ACHN (cell line): ENCODE measurements around the gene FANCF.

Experiments used
- DNase-seq: peaks from one replicate; pipeline ENCODE4 v3.0.0-alpha.2; 2015
- in situ Hi-C: cut with HindIII; loops from 2 replicates; pipeline ENCODE4 v1.10.0; 2017; ENCODE audit warnings: low sequenced_read_pairs, low pct_ligation_motif_present, low pct_unique_long_range_greater_than_20kb

The FANCF gene

DNA sequence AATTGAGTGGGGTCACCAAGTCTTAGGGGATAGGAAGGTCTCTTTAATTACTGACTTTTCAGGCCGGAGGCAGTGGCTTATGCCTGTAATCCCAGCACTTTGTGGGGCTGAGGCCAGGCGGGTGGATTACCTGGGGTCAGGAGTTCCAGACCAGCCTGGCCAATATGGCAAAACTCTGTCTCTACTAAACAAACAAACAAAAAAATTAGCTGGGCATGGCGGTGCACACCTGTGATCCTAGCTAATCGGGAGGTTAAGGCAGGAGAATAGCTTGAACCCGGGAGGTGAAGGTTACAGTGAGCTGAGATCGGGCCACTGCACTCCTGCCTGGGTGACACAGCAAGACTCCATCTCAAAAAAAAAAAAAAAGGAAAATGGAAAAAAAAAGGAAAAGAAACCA, 1.8 kb upstream of the FANCF start:
- DNase-seq, result no peak
- in situ Hi-C loops, result no loop called here

DNA sequence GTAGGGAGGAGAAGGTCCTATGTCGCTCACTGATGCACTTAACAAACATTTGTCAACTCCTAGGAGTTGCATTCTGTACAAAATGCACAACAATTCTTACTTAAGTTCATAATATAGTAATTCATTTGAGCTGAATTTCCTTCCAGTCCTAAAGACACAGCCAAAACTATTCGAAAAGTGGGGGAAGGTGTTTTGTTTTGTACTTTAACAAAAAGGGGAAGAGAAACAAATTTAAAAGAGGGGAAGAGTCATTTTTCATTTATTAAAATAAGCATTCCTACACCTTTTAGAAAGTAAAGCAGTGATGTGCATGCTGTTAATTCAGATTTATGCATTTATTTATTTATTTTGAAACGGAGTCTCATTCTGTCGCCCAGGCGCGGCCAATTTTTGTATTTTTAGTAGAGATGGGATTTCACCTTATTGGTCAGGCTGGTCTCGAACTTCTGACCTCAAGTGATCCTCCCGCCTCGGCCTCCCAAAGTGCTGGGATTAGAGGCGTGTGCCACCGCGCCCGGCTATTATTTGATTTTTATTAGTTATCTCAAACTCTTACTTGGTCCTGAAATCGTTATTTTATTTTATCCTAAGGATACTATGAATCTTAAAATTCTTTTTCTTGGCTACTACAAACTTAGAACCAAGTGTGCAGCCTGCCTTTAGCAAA, 1.1 kb upstream of the FANCF start:
- in situ Hi-C loops, result no loop called here
- DNase-seq, result no peak

DNA sequence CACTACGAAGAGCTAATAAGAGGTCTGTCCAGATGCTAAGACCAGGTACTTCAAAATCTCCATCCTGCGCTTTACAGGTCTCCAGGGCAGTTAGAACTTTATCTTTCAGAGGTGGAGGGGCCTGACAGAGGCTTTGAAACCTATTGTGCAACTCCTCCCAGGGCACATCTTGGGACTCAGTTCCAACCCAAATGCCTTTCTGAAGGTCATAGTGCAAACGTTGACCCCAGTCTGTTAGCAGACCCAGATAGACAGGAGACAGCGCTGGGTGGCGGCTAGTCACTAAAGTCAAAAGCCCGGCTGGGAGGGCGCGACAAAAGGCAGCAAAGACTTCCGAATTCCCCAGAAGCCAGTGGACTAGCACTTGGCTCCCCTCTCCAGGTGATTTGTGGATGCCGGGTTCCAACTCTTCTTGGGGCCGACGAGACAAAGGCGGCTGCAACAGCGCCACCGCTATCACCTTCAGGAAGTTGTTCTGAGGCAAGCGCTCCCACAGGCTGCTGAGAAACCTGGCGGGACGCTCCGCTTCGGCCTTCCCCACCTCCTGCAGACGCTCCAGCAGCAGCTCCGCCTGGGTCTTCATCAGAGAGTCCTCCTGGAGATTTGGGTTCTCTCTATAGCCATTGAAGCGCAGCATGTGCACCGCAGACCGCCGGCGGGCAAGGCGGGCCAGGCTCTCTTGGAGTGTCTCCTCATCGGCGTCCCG, 728 bp downstream of the FANCF start:
- in situ Hi-C loops, result no loop called here
- peak; percentile 70 for DNase-seq

DNA sequence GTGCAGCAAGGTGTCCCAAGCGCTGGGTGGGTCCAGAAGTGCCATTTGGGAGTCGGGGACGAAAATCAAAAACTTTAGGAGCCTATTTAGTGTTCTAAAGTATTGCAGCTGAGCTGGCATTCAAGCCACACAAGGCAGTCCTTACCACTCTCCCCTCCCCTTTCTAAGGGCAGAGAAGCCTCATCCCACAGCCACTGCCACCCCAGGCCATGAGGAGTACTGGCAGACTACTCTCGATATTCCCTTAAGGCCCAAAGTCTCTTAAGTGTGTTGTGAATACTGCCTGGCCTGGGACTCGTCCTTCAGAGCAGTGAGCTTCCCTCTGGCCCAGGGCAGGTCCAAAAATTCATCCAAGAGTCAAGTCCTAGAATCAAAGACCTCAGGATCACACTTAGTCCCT, 7.8 kb downstream of the FANCF start:
- in situ Hi-C loops, result no loop called here
- no peak for DNase-seq

DNA sequence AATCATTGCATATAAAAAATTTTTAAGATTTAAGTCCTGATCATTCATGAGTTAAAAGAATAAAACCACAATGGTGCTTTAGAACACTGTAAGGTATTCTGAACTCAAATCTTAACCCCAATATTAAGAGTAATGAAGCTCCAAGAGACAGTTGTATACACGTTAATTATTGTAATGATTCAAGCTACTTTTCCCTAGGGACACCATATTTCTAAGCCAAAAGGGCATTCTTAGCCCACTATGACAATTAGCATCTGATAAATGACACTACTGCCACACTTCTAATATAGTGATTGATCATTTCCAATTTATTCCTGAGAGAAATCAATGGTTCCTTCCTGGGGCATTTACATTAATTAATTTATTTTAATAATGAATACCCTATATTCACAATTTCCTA, 21.7 kb downstream of the FANCF start:
- no peak for DNase-seq
- in situ Hi-C loops, result no loop called here

DNA sequence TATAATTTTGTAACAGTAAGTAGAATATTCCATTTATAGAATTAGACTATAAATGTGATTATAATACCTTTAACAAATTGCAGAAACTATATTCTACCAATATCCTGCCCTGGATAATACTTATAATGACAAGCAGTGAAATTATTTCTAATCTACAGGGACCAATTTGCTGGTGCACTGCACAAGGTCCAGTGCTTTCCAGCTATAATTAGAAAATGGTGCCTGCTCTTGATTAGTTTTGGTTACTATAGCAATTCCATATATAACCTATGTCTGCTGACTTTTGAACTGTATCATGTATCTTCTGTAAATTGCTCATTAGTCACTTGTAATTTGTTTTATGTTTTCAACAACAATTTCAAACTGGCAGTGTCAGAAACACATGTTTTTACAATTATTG, 23.1 kb downstream of the FANCF start:
- in situ Hi-C loops, result no loop called here
- no peak for DNase-seq

DNA sequence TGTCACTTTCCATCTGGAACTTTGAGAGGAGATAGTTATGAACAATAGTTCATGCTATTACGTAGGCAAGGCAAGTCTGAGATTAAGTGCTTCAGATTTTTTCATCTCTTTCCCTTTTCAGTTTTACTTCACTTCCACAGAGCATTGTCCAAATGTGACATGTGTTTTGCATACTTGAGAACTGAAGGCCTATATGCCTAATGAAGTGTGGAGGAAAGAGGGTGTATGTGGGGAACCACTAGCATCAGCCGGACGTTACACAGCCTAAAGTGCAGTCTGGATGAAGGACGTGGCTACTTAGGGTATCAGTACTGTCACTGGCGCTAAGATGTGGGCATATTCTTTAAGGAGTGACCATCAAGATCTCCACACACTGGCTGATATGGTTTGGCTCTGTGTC, 26.2 kb downstream of the FANCF start:
- DNase-seq, result no peak
- in situ Hi-C loops, result no loop called here

DNA sequence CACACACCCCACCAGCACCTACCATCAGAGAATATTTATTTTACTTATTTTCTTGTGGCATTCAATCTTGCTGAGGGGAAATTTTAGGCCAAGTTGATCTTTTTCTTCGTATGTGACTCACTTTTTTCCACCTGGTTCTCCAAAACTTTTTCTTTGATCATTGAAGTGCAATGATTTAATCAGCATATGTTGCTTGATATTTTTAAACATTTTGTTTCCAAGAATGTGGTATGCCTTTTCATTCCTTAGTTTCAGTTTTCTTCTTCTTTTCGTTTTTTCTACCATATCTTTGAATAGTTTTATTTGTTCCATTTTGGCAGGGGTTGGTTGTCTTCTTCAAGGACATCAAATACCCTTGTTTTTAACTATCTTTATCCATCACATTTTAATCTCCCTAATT, 28.6 kb downstream of the FANCF start:
- in situ Hi-C loops, result no loop called here
- DNase-seq, result no peak

DNA sequence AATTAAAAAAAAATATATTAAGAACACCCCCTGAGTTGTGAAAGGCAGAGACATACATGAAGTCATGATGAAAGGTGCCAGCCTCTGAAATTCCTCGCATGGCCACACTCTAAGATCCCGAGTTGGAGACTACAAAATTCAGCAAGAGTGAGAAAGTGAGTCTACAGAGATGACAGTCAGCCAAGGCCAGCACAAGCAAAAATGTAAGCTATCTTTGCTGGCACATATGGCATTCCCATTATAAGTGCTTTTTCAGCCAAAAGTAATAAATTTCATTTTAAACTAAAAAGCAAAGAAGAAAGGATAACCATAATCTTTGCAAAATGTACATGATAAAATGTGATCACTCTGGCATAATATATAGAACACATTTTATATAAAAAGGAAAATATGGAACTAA, 40.6 kb downstream of the FANCF start:
- DNase-seq, result no peak
- in situ Hi-C loops, result no loop called here

DNA sequence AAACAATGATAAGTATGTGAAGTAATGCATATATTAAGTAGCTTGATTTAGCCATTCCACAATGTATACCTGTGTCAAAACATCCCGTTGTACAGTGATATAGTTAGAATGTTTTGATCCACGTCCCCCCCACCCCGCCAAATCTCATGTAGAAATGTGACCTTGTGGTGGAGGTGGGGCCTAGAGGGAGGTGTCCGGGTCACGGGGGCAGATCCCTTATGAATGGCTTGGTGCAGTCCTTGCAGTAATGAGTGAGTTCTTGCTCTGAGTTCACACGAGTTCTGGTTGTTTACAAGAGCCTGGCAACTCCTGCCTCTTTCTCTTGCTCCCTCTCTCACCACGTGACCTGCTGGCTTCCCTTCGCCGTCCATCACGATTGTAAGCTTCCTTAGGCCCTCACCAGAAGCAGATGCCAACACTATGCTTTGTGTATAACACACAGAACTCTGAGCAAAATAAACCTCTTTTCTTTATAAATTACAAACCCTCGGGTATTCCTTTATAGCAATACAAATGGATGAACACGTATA, 41.6 kb downstream of the FANCF start:
- in situ Hi-C loops, result no loop called here
- no peak for DNase-seq

DNA sequence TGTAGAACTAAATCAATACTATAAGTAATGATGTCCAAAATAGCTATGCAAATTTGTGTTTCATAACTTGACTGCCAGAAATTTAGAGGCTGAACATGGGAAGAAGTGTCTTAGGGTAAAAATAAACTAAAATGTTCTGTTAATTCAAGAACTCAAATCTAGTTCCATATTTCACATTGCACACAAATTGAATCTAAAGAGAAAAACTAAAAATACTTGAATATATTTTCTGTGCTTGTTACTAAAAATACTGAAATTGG, 43.5 kb downstream of the FANCF start:
- DNase-seq, result no peak
- in situ Hi-C loops, result no loop called here

DNA sequence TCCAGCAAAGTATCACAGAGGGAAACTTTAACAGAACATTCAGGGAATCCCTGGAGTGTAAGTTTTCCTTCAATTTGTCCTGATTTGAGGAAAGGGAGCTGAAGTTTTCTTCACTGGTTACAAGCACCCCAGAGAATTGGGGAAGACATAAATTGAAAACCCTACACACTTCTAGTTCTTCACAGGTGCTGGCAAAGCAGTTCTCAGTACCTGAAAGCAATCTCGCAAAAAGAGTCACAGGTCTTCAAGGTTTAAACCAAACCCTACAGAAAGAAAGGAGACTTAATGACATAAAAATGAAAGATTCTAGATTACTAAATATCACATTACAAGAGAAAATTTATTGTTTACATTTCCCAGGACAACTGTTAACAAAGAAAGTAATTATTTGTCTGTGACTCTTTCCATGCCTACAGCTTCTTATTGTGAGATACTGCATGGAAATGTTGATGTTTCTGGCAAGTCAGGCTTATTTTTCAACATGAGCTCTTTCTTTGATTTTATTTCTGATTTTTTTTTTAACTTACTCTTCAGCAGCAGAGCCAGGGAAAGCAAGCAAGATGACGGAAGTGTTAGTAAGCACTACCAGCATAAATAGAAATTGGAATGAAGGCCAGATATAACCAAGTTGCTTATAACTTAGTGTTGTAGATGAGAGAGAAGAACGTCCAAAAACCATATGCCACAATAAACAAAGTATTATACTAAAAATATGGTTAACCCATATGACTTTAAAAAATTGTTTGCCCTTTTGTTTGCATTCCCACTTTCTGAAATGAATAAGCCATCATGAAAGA, 44.1 kb downstream of the FANCF start:
- DNase-seq, result no peak
- in situ Hi-C loops, result no loop called here

DNA sequence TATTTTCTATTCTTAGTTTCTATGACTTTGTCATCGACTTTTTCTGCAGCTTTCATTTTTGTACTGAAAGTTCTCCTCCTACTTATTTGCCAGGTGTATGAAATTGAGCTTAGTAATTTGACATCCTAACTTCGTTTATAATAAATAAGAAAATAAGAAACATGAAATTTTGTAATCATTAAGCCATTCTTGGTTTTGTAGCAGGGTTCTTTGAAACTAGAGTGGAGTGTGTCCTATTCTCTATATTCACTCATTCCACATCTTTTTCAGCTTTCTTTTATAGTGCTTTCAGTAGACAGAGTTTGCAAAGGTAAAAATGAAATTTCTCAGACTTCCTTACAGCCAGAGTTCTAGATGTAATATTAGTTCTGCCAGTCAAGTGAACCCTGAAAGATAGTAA, 47.8 kb downstream of the FANCF start:
- in situ Hi-C loops, result no loop called here
- no peak for DNase-seq
